ENCODE measurements around the gene RPL19. TPM values are rescaled to one million over a fixed set of nuclear protein-coding genes. Genes with fewer than 3 reads are reported as not detected.

RPL19 gene
- total and polyA plus RNA-seq, 12 donors, result 907 to 3,029 (median 991) TPM

GRCh38 chr17:39204245-39204644, 4.2 kb downstream of the RPL19 start:
- DNase-seq (no peak), ATAC-seq (no peak)
- no peaks in the 10 kb centered on the region for H3K27me3 ChIP-seq
- intact Hi-C loops (cut with DNase I), result no loop called here
- H3K4me3 ChIP-seq, result no peak overlapping the region
- 85% methylated on average over 8 of the region's 8 CpGs for WGBS, 2 donors
- no peak for TF ChIP-seq CTCF (IDR thresholded peaks at IDR 0.05)
- H3K36me3 ChIP-seq, result peaks cover 0 to 44% (median 40%) of the 10 kb centered on the region in 9 donors
- no peaks in the 10 kb centered on the region for H3K9me3 ChIP-seq
- H3K27ac ChIP-seq, result no peak overlapping the region
- peaks cover 10 to 39% (median 27%) of the 10 kb centered on the region in 9 donors for H3K4me1 ChIP-seq

GRCh38 chr17:39205112-39205526, 5.0 kb downstream of the RPL19 start:
- no peak for TF ChIP-seq CTCF (IDR thresholded peaks at IDR 0.05)
- DNase-seq (no peak), ATAC-seq (no peak)
- H3K36me3 ChIP-seq, result peaks cover 0 to 44% (median 40%) of the 10 kb centered on the region in 9 donors
- no peak overlapping the region for H3K4me3 ChIP-seq
- H3K27me3 ChIP-seq, result peaks cover 0 to 6% (median under 1%) of the 10 kb centered on the region in 7 donors
- no peak overlapping the region for H3K27ac ChIP-seq
- WGBS, 2 donors, result 76 to 81% methylated on average over 3 of the region's 3 CpGs
- H3K4me1 ChIP-seq, result peaks cover 17 to 44% (median 33%) of the 10 kb centered on the region in 9 donors
- intact Hi-C loops (cut with DNase I), result loop anchor here in 4 of 10 donors (5.0 kb wide), 1 partner anchor 37 kb away; no protein-coding TSS in a partner anchor
- H3K9me3 ChIP-seq, result no peaks in the 10 kb centered on the region

- peaks cover 0 to 23% (median 21%) of the 10 kb centered on the region in 9 donors for H3K36me3 ChIP-seq
- DNase-seq (no peak), ATAC-seq (no peak)
- no peaks in the 10 kb centered on the region for H3K9me3 ChIP-seq
- peaks cover 9 to 25% (median 18%) of the 10 kb centered on the region in 9 donors for H3K4me1 ChIP-seq
- no peak overlapping the region for H3K4me3 ChIP-seq
- no peak overlapping the region for H3K27ac ChIP-seq
- H3K27me3 ChIP-seq, result peaks cover 0 to 17% (median 2%) of the 10 kb centered on the region in 7 donors
- TF ChIP-seq CTCF (IDR thresholded peaks at IDR 0.05), result no peak
- WGBS, 2 donors, result 67% methylated on average over 7 of the region's 7 CpGs
- intact Hi-C loops (cut with DNase I), result loop anchor here in 5 of 10 donors (2.0 to 5.0 kb wide), 2 partner anchors 34 to 37 kb away; no protein-coding TSS in a partner anchor
Measured at GRCh38 chr17:39208136-39208535, 8.1 kb downstream of the RPL19 start.

- ATAC-seq, result peak in 2 of 8 donors; percentile 7 to 19
- no peak for TF ChIP-seq CTCF (IDR thresholded peaks at IDR 0.05)
- Histone ChIP-seq H3K36me3 (peaks cover 0 to 15% (median 13%) of the 10 kb centered on the region in 9 donors), H3K27me3 (peaks cover 0 to 17% (median 2%) of the 10 kb centered on the region in 7 donors), H3K9me3 (no peaks in the 10 kb centered on the region), H3K27ac (peak overlapping the region in 2 of 10 donors; percentile 43 to 50), H3K4me3 (peak overlapping the region in 1 of 10 donors; percentile 53), H3K4me1 (peaks cover 9 to 25% (median 18%) of the 10 kb centered on the region in 9 donors)
- DNase-seq, result no peak
- 68 to 69% methylated on average over 8 of the region's 8 CpGs for WGBS, 2 donors
- intact Hi-C loops (cut with DNase I), result loop anchor here in 5 of 10 donors (2.0 to 5.0 kb wide), 2 partner anchors 33 to 36 kb away; no protein-coding TSS in a partner anchor
Measured at GRCh38 chr17:39208893-39209292, 8.8 kb downstream of the RPL19 start.
